Measurements from ENCODE around the gene FAU. TPM values are rescaled to one million over a fixed set of nuclear protein-coding genes. Genes with fewer than 3 reads are reported as not detected.

Gene FAU
- polyA plus RNA-seq, 3 donors = 528 to 810 (median 808) TPM

DNA sequence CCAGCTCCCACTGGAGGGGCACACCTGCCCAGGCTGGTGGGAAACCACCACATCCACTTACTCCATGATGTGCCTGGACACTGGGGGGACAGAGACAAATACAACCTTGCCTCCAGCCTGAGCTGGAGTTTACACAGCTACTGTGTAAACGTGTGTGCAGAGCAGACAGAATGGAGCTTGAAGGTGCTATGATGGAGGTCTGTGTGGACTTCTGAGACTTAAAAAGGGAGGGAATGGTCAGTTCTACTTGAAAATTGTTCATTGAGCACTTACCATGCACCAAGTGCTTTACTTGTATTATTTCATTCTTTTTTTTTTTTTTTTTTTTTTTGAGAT is 49.3 kb downstream of the FAU start:
- DNase-seq (ENCODE audit: extremely low read depth in 1 of 11, low read depth in 9 of 11, low spot score in 4 of 11) = no peak

DNA sequence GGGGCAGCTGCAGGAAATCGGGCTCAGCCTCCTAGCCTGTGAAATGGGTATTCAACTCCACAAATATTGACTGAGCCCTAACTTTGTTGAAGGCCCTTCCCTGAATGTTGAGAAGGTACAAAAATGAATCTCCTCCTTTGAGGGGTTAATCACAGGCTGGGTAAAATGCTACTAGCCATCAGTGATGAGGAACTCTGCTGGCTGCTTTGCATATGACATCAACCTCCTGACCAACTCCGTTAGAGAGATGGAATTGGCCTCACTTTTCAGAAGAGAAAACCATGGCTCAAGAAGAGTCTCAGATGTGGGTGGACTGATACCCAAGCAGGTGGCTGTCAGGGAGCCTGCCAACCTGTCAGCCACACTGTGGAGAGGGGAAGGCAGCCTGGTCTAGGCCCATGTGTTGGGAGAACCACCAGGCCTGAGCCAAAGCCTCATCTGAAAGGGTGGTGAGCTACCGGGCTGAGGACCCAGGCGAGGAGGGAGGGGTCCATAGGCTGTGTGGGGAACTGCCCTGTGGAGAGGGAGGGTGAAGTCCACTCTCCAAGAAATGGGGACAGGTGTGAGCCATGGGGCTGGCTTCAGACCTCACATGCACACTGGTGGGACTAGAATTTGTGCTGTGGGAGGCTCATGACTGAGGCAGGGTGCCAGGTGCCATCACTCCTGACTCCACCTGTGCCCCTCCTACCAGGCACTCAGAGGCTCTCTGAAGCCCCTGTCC is 49.9 kb downstream of the FAU start:
- no peak for DNase-seq (ENCODE audit: extremely low read depth in 1 of 11, low read depth in 9 of 11, low spot score in 4 of 11)

Other genes starting within 250 kb of the FAU start
- gene EHD1, start 243.5 kb downstream of the FAU start, polyA plus RNA-seq (ENCODE audit: insufficient read length in 3 of 3) = 10 to 100 TPM; 54.8 to 67.9 (median 60.8) TPM
- gene ATG2A, start 204.9 kb downstream of the FAU start, polyA plus RNA-seq (ENCODE audit: insufficient read length in 3 of 3) = 10 to 100 TPM; 16.7 to 25.3 (median 21.7) TPM
- gene PPP2R5B, start 197.4 kb downstream of the FAU start, polyA plus RNA-seq (ENCODE audit: insufficient read length in 3 of 3) = 10 to 100 TPM; 15.2 to 18.4 (median 16.1) TPM
- gene GPHA2, start 186.2 kb downstream of the FAU start, polyA plus RNA-seq (ENCODE audit: insufficient read length in 3 of 3) = 1 to 10 TPM; 1.6 to 3.0 (median 2.4) TPM
- 1 to 10 TPM in 2 of 3 donors, under 1 TPM in 1; 0.76 to 1.2 (median 1.1) TPM for gene MAJIN, start 150.0 kb downstream of the FAU start, polyA plus RNA-seq (ENCODE audit: insufficient read length in 3 of 3)
- 1 to 10 TPM; 2.3 to 3.5 (median 3.0) TPM for gene BATF2, start 125.2 kb downstream of the FAU start, polyA plus RNA-seq (ENCODE audit: insufficient read length in 3 of 3)
- gene ARL2, start 108.0 kb downstream of the FAU start, polyA plus RNA-seq (ENCODE audit: insufficient read length in 3 of 3) = 10 to 100 TPM; 49.0 to 73.9 (median 63.6) TPM
- 10 to 100 TPM; 21.4 to 33.1 (median 27.1) TPM for gene SNX15, start 94.7 kb downstream of the FAU start, polyA plus RNA-seq (ENCODE audit: insufficient read length in 3 of 3)
- gene SAC3D1, start 80.9 kb downstream of the FAU start, polyA plus RNA-seq (ENCODE audit: insufficient read length in 3 of 3) = 10 to 100 TPM in 2 of 3 donors, 1 to 10 TPM in 1; 8.8 to 18.6 (median 10.5) TPM
- gene NAALADL1, start 63.6 kb downstream of the FAU start, polyA plus RNA-seq (ENCODE audit: insufficient read length in 3 of 3) = 10 to 100 TPM in 2 of 3 donors, 1 to 10 TPM in 1; 9.5 to 14.5 (median 10.7) TPM
- 10 to 100 TPM; 16.3 to 24.5 (median 20.1) TPM for gene CDCA5, start 38.1 kb downstream of the FAU start, polyA plus RNA-seq (ENCODE audit: insufficient read length in 3 of 3)
- 10 to 100 TPM; 26.6 to 38.4 (median 30.7) TPM for gene ZFPL1, start 37.9 kb downstream of the FAU start, polyA plus RNA-seq (ENCODE audit: insufficient read length in 3 of 3)
- gene VPS51, start 25.9 kb downstream of the FAU start, polyA plus RNA-seq (ENCODE audit: insufficient read length in 3 of 3) = 100 to 1,000 TPM in 2 of 3 donors, 10 to 100 TPM in 1; 85.0 to 146 (median 138) TPM
- gene TM7SF2, start 10.3 kb downstream of the FAU start, polyA plus RNA-seq (ENCODE audit: insufficient read length in 3 of 3) = 10 to 100 TPM; 66.3 to 91.9 (median 82.8) TPM
- gene ZNHIT2, start 4.4 kb downstream of the FAU start, polyA plus RNA-seq (ENCODE audit: insufficient read length in 3 of 3) = 1 to 10 TPM; 5.3 to 9.4 (median 9.1) TPM
- gene MRPL49, start 187 bp upstream of the FAU start, polyA plus RNA-seq (ENCODE audit: insufficient read length in 3 of 3) = 10 to 100 TPM; 55.7 to 59.3 (median 57.2) TPM
- 10 to 100 TPM; 47.9 to 53.6 (median 52.1) TPM for gene SYVN1, start 12.4 kb upstream of the FAU start, polyA plus RNA-seq (ENCODE audit: insufficient read length in 3 of 3)
- gene SPDYC, start 48.1 kb upstream of the FAU start, polyA plus RNA-seq (ENCODE audit: insufficient read length in 3 of 3) = not detected
- gene CAPN1, start 59.8 kb upstream of the FAU start, polyA plus RNA-seq (ENCODE audit: insufficient read length in 3 of 3) = 100 to 1,000 TPM in 2 of 3 donors, 10 to 100 TPM in 1; 82.9 to 105 (median 104) TPM
- 10 to 100 TPM; 23.8 to 31.1 (median 27.8) TPM for gene POLA2, start 139.8 kb upstream of the FAU start, polyA plus RNA-seq (ENCODE audit: insufficient read length in 3 of 3)
- 10 to 100 TPM in 2 of 3 donors, 1 to 10 TPM in 1; 8.8 to 12.7 (median 11.3) TPM for gene CDC42EP2, start 192.7 kb upstream of the FAU start, polyA plus RNA-seq (ENCODE audit: insufficient read length in 3 of 3)
- gene DPF2, start 211.7 kb upstream of the FAU start, polyA plus RNA-seq (ENCODE audit: insufficient read length in 3 of 3) = 10 to 100 TPM; 87.8 to 95.3 (median 90.7) TPM
- under 1 TPM; 0.53 to 0.83 (median 0.56) TPM for gene TIGD3, start 232.6 kb upstream of the FAU start, polyA plus RNA-seq (ENCODE audit: insufficient read length in 3 of 3)